ENCODE measurements around the gene MMP14.

- TF ChIP-seq EZH2 (IDR thresholded peaks at IDR 0.05; ENCODE audit: borderline replicate concordance, low read length) (no peak), CTCF (conservative IDR thresholded peaks at IDR 0.05 in 1 of 2, IDR thresholded peaks at IDR 0.05 in 1 of 2; ENCODE audit: extremely low read depth in 1 of 2, insufficient read depth in 1 of 2, low read depth in 1 of 2, low read length in 2 of 2) (no peak)
Observed at GRCh38 chr14:22839159-22839779, 2.9 kb downstream of the MMP14 start.

Data from mammary epithelial cell (primary cell).